Measurements from ENCODE around the gene LRRC46. TPM values are rescaled to one million over a fixed set of nuclear protein-coding genes. Genes with fewer than 3 reads are reported as not detected.

The LRRC46 gene
- total and polyA plus RNA-seq, 2 of the 13 experiments (the other 11 are each of a cell fraction or from before 2014, with no cell fraction given), result 0.09 TPM

- TF ChIP-seq, protein P1, sequence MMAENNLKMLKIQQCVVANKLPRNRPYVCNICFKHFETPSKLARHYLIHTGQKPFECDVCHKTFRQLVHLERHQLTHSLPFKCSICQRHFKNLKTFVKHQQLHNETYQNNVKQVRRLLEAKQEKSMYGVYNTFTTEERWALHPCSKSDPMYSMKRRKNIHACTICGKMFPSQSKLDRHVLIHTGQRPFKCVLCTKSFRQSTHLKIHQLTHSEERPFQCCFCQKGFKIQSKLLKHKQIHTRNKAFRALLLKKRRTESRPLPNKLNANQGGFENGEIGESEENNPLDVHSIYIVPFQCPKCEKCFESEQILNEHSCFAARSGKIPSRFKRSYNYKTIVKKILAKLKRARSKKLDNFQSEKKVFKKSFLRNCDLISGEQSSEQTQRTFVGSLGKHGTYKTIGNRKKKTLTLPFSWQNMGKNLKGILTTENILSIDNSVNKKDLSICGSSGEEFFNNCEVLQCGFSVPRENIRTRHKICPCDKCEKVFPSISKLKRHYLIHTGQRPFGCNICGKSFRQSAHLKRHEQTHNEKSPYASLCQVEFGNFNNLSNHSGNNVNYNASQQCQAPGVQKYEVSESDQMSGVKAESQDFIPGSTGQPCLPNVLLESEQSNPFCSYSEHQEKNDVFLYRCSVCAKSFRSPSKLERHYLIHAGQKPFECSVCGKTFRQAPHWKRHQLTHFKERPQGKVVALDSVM (CRISPR knock-in tag; IDR thresholded peaks at IDR 0.05), result no peak
- TF ChIP-seq TMF1 (CRISPR knock-in tag; IDR thresholded peaks at IDR 0.05; ENCODE audit: low read depth) (peak; percentile 78), ZNF24 (IDR thresholded peaks at IDR 0.05) (no peak), SUZ12 (IDR thresholded peaks at IDR 0.05; ENCODE audit: low read depth, low read length) (no peak), ZFP37 (CRISPR knock-in tag; IDR thresholded peaks at IDR 0.05; ENCODE audit: borderline replicate concordance) (peak; percentile 78; the same call in 1 of the 2 replicates), ZNF605 (CRISPR knock-in tag; IDR thresholded peaks at IDR 0.05) (peak; percentile 91), NFRKB (IDR thresholded peaks at IDR 0.05) (no peak), RAD51 (IDR thresholded peaks at IDR 0.05; ENCODE audit: borderline replicate concordance) (no peak), ZSCAN22 (CRISPR knock-in tag; IDR thresholded peaks at IDR 0.05) (no peak), HDAC2 (CRISPR knock-in tag; IDR thresholded peaks at IDR 0.05) (peak; percentile 71; the same call in 1 of the 2 replicates), HMGXB4 (CRISPR knock-in tag; IDR thresholded peaks at IDR 0.05; ENCODE audit: borderline replicate concordance in 1 of 2, low read depth in 1 of 2) (no peak), ZNF703 (CRISPR knock-in tag; IDR thresholded peaks at IDR 0.05; ENCODE audit: borderline replicate concordance) (no peak), REXO4 (CRISPR knock-in tag; IDR thresholded peaks at IDR 0.05; ENCODE audit: borderline replicate concordance) (no peak), PHF5A (CRISPR knock-in tag; IDR thresholded peaks at IDR 0.05; ENCODE audit: low read depth, unreplicated experiment) (no peak), ZNF343 (CRISPR knock-in tag; IDR thresholded peaks at IDR 0.05) (no peak), HOXA7 (CRISPR knock-in tag; IDR thresholded peaks at IDR 0.05) (no peak), RBM39 (IDR thresholded peaks at IDR 0.05; ENCODE audit: low read depth, low read length, poor library complexity, severe bottlenecking) (no peak), HDAC1 (CRISPR knock-in tag; IDR thresholded peaks at IDR 0.05) (no peak), RNF2 (conservative IDR thresholded peaks at IDR 0.05; ENCODE audit: low read depth) (no peak), MAF1 (CRISPR knock-in tag; IDR thresholded peaks at IDR 0.05; ENCODE audit: borderline replicate concordance) (no peak)
- TF ChIP-seq, protein P2, sequence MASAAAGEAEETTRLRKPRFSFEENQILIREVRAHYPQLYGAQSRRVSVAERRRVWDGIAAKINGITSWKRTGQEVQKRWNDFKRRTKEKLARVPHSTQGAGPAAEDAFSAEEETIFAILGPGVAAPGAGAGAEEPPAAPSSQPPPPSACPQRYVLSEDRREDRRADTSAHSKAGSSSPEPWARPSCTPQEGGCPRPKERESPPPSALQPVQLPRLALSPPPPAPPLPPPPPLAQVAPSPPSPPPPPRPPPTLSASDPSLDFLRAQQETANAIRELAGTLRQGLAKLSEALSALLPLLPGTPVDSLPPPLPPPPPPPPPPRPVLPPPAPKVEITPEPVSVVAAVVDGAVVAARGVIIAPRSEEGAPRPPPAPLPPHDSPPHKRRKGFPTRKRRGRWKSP (CRISPR knock-in tag; IDR thresholded peaks at IDR 0.05), result 0 out of 2 replicates have a peak, but pooled peaks have one; percentile 37
- TF ChIP-seq, protein P3, sequence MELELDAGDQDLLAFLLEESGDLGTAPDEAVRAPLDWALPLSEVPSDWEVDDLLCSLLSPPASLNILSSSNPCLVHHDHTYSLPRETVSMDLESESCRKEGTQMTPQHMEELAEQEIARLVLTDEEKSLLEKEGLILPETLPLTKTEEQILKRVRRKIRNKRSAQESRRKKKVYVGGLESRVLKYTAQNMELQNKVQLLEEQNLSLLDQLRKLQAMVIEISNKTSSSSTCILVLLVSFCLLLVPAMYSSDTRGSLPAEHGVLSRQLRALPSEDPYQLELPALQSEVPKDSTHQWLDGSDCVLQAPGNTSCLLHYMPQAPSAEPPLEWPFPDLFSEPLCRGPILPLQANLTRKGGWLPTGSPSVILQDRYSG (CRISPR knock-in tag; IDR thresholded peaks at IDR 0.05), result no peak
- TF ChIP-seq, protein P4, sequence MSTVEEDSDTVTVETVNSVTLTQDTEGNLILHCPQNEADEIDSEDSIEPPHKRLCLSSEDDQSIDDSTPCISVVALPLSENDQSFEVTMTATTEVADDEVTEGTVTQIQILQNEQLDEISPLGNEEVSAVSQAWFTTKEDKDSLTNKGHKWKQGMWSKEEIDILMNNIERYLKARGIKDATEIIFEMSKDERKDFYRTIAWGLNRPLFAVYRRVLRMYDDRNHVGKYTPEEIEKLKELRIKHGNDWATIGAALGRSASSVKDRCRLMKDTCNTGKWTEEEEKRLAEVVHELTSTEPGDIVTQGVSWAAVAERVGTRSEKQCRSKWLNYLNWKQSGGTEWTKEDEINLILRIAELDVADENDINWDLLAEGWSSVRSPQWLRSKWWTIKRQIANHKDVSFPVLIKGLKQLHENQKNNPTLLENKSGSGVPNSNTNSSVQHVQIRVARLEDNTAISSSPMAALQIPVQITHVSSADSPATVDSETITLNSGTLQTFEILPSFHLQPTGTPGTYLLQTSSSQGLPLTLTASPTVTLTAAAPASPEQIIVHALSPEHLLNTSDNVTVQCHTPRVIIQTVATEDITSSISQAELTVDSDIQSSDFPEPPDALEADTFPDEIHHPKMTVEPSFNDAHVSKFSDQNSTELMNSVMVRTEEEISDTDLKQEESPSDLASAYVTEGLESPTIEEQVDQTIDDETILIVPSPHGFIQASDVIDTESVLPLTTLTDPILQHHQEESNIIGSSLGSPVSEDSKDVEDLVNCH (CRISPR knock-in tag; IDR thresholded peaks at IDR 0.05), result no peak
Observed at GRCh38 chr17:47785538-47786123, 45.8 kb upstream of the LRRC46 start (continued).

Data from HepG2 (cell line).